K562 (cell line): Measurements from ENCODE around the gene SLC1A2. TPM values are rescaled to one million over a fixed set of nuclear protein-coding genes. Genes with fewer than 3 reads are reported as not detected.

Source experiments
- ARID3A ChIP-seq: IDR thresholded peaks from 2 replicates; pipeline ENCODE4 v1.6.1; 2012; ENCODE audit warnings: low read depth, low read length, improper control_type of control experiment, borderline replicate concordance
- CLOCK ChIP-seq: fragments of 250-450 bp; sonication (Bioruptor Pico); IDR thresholded peaks from 2 replicates; pipeline ENCODE4 v1.4.0; 2020; ENCODE audit warnings: mild to moderate bottlenecking, moderate library complexity, borderline replicate concordance
- E2F5 ChIP-seq: sonication (generic); formaldehyde crosslinking; IDR thresholded peaks from 2 replicates; pipeline ENCODE4 v1.8.0; 2022; ENCODE audit warnings: mild to moderate bottlenecking, missing genetic modification reagents
- FOS ChIP-seq: IDR thresholded peaks from 3 replicates; pipeline ENCODE4 v1.6.1; 2011; ENCODE audit not compliant: insufficient read length; ENCODE audit errors: extremely low read depth
- FOSL1 ChIP-seq: fragments of 200-800 bp; sonication (Bioruptor generic); conservative IDR thresholded peaks from 2 replicates; pipeline ENCODE4 v1.6.1; 2016; ENCODE audit warnings: missing genetic modification characterization, missing compliant biosample characterization
- MITF ChIP-seq: IDR thresholded peaks from 2 replicates; pipeline ENCODE4 v1.6.1; 2014; ENCODE audit warnings: antibody characterized with exemption
- NR2C1 ChIP-seq, 2 experiments: fragments of 450-650 bp; IDR thresholded peaks; 2 replicates each; pipeline ENCODE4 v1.6.1; 2017; ENCODE audit warnings: mild to moderate bottlenecking in 2 of 2, antibody characterized with exemption in 1 of 2, inconsistent platforms in 1 of 2, missing compliant biosample characterization in 1 of 2, missing genetic modification characterization in 1 of 2
- NRF1 ChIP-seq, 2 experiments: fragments of 450-650 bp; IDR thresholded peaks in 1 of 2; conservative IDR thresholded peaks in 1 of 2; 2 replicates each; pipeline ENCODE4 v1.6.1; 2014; ENCODE audit warnings: mild to moderate bottlenecking in 2 of 2
- TAF1 ChIP-seq: IDR thresholded peaks from 2 replicates; pipeline ENCODE4 v1.6.1; 2011; ENCODE audit warnings: mild to moderate bottlenecking, low read length, moderate library complexity; ENCODE audit not compliant: insufficient read depth, control insufficient read depth, severe bottlenecking; ENCODE audit errors: extremely low read depth
- U2AF2 ChIP-seq: fragments of 200-400 bp; formaldehyde crosslinking; optimal IDR thresholded peaks from 2 replicates; pipeline ENCODE3; 2017; ENCODE audit warnings: low read depth, mild to moderate bottlenecking, low read length
- ZNF24 ChIP-seq: fragments of 450-650 bp; IDR thresholded peaks from 2 replicates; pipeline ENCODE4 v1.6.1; 2016
- ZNF41 ChIP-seq: fragments of 250-450 bp; sonication (Bioruptor Pico); conservative IDR thresholded peaks from 2 replicates; pipeline ENCODE4 v1.4.0; 2020; ENCODE audit warnings: mild to moderate bottlenecking
- polyA plus RNA-seq, 8 experiments: library from polyadenylated mRNA; depleted of rRNA in 4 of 8; stranded (reverse) in 5 of 8; unstranded in 3 of 8; fragments of >200 nt; fragmentation: Nextera tagmentation in 2 of 8; fragmentation: Illumina TruSeq in 1 of 8; extraction: Ambion mirVana in 2 of 8; extraction: Trizol in 1 of 8; gene quantifications; 2 replicates each; pipeline versions ENCODE4 v1.2.1 to v1.2.3, GENCODE V29; 2011 to 2014; ENCODE audit warnings: inconsistent platforms in 1 of 8, missing spikeins in 1 of 8
- total RNA-seq, 7 experiments: library from RNA; depleted of rRNA in 6 of 7; stranded (reverse); fragments of >200 nt in 6 of 7; fragmentation: Illumina TruSeq in 2 of 7; extraction: Trizol in 2 of 7; gene quantifications; 2 replicates each; pipeline versions ENCODE4 v1.2.1 to v1.2.3, GENCODE V29; 2011 to 2021; ENCODE audit warnings: low replicate concordance in 1 of 7
- TF ChIP-seq, protein P1 (sequence below): IDR thresholded peaks from 3 replicates; pipeline ENCODE4 v1.6.1; 2011; ENCODE audit warnings: borderline replicate concordance, mild to moderate bottlenecking, moderate library complexity; ENCODE audit not compliant: insufficient read length; ENCODE audit errors: extremely low read depth
- TF ChIP-seq, protein P2 (sequence below): fragments of 450-650 bp; IDR thresholded peaks from 2 replicates; pipeline ENCODE4 v1.6.1; 2016; ENCODE audit warnings: antibody characterized with exemption

SLC1A2 gene
- total and polyA plus RNA-seq, 9 of the 15 experiments (the other 6 are each of a cell fraction or from before 2014, with no cell fraction given) = 0.03 to 0.07 (median 0.04) TPM; not detected in 5

DNA sequence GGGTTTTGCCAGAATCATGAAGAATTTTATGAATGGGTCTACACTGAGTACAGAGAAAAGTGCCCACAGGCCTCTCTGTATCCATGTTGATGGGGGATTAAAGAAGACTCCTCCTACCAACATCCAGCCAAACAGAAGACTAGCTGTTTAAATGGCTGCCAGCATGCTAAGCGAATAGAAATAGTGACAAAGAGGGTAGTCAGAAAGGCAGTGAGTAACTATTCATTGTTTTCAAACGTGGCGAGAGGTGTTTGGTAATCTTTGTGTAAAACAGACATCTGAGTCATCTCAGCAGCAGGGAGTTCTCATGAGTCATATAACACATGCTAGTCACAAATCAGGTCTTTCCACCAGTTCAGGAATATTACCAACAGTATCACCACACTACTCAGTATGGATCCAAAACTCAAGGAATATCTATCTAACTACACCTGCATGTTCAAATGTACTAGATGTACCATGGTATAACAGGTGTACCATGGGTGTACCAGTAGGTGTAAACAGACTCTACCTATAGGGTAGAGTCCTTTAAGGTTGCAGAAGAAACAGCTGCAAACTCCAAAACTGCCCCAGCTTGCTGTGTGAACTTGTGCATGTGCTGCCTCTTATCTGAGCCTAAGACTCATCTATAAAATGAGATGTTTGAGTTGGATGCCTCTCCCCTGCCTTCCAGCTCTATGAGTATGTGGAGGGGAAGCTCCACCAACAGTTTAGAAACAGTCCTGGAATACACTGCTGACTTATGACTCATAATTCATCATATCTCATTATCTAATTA, 82.0 kb downstream of the SLC1A2 start (continued):
- TF ChIP-seq, protein P1, sequence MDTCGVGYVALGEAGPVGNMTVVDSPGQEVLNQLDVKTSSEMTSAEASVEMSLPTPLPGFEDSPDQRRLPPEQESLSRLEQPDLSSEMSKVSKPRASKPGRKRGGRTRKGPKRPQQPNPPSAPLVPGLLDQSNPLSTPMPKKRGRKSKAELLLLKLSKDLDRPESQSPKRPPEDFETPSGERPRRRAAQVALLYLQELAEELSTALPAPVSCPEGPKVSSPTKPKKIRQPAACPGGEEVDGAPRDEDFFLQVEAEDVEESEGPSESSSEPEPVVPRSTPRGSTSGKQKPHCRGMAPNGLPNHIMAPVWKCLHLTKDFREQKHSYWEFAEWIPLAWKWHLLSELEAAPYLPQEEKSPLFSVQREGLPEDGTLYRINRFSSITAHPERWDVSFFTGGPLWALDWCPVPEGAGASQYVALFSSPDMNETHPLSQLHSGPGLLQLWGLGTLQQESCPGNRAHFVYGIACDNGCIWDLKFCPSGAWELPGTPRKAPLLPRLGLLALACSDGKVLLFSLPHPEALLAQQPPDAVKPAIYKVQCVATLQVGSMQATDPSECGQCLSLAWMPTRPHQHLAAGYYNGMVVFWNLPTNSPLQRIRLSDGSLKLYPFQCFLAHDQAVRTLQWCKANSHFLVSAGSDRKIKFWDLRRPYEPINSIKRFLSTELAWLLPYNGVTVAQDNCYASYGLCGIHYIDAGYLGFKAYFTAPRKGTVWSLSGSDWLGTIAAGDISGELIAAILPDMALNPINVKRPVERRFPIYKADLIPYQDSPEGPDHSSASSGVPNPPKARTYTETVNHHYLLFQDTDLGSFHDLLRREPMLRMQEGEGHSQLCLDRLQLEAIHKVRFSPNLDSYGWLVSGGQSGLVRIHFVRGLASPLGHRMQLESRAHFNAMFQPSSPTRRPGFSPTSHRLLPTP = no peak
- TF ChIP-seq ZNF24 (no peak), NRF1 (conservative IDR thresholded peaks at IDR 0.05 in 1 of 2, IDR thresholded peaks at IDR 0.05 in 1 of 2) (no peak), ZNF41 (CRISPR knock-in tag) (0 out of 2 replicates have a peak, but pooled peaks have one; percentile 9), E2F5 (CRISPR knock-in tag) (0 out of 2 replicates have a peak, but pooled peaks have one; percentile 54), TAF1 (no peak), NR2C1 (IDR thresholded peaks at IDR 0.05) (no peak), NR2C1 (tag; IDR thresholded peaks at IDR 0.05) (peak; percentile 90), ARID3A (no peak), U2AF2 (no peak), MITF (0 out of 2 replicates have a peak, but pooled peaks have one; percentile 21), FOS (peak; percentile 37), CLOCK (CRISPR knock-in tag) (peak; percentile 75; the same call in 1 of the 2 replicates), FOSL1 (tag) (peak; percentile 100)
- TF ChIP-seq, protein P2, sequence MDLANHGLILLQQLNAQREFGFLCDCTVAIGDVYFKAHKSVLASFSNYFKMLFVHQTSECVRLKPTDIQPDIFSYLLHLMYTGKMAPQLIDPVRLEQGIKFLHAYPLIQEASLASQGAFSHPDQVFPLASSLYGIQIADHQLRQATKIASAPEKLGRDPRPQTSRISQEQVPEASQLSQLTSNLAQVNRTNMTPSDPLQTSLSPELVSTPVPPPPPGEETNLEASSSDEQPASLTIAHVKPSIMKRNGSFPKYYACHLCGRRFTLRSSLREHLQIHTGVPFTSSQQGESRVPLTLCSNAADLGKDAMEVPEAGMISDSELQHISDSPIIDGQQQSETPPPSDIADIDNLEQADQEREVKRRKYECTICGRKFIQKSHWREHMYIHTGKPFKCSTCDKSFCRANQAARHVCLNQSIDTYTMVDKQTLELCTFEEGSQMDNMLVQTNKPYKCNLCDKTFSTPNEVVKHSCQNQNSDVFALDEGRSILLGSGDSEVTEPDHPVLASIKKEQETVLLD = no peak
